ENCODE data around the gene CCDC137. TPM values are rescaled to one million over a fixed set of nuclear protein-coding genes. Genes with fewer than 3 reads are reported as not detected.

The CCDC137 gene
- total and polyA plus RNA-seq, 2 donors (not counting 3 experiments of a cell fraction or from before 2014, with no cell fraction given): 12.9 to 32.2 TPM

GRCh38 chr17:81635431-81635830, 31.1 kb upstream of the CCDC137 start:
- no TSS peak for BruUV-seq (replicated peaks)
- Histone ChIP-seq H3K27ac (ENCODE audit: insufficient read depth, low read depth, low read length) (no peak overlapping the region), H3K36me3 (ENCODE audit: control insufficient read depth in 2 of 2, extremely low read depth in 1 of 2, insufficient read depth in 2 of 2, low read length in 2 of 2) (no peaks in the 10 kb centered on the region), H3K79me2 (ENCODE audit: control insufficient read depth, insufficient read depth, low read length) (peaks cover 57% of the 10 kb centered on the region), H3K4me3 (replicated peaks in 1 of 3; ENCODE audit: insufficient read depth in 1 of 3, low read depth in 1 of 3, low read length in 3 of 3) (peak overlapping the region in 1 of 3 experiments; percentile 84), H3K4me2 (ENCODE audit: insufficient read depth, low read length) (peak overlapping the region; percentile 89), H3K4me1 (ENCODE audit: control insufficient read depth, extremely low read depth, insufficient read depth, low read length) (peaks cover 11% of the 10 kb centered on the region), H4K20me1 (replicated peaks; ENCODE audit: control insufficient read depth, extremely low read depth, insufficient read depth, low read length) (peaks cover 6% of the 10 kb centered on the region), H3K9ac (replicated peaks; ENCODE audit: extremely low read depth, insufficient read depth, low read length) (no peak overlapping the region), H3K9me1 (replicated peaks; ENCODE audit: control insufficient read depth, extremely low read depth, insufficient read depth, low read length) (no peaks in the 10 kb centered on the region), H3K27me3 (ENCODE audit: control insufficient read depth in 2 of 2, insufficient read depth in 2 of 2, low read length in 2 of 2) (no peaks in the 10 kb centered on the region), H2AFZ (ENCODE audit: low read depth, low read length) (no peak overlapping the region), H3K9me3 (replicated peaks; ENCODE audit: control insufficient read depth, insufficient read depth, low read length) (no peaks in the 10 kb centered on the region)
- dilution Hi-C loops (cut with MboI; ENCODE audit: extremely low pct_ligation_motif_present, low sequenced_read_pairs): no loop called here
- ChIA-PET CTCF (no interaction called here), POLR2A (no interaction called here)
- TF ChIP-seq MYC (IDR thresholded peaks at IDR 0.05; ENCODE audit: low read depth, low read length): no peak
- intact Hi-C loops (cut with micrococcal nuclease): no loop called here
- DNase-seq (ENCODE audit: low read depth, low spot score): no peak
- no peak for FAIRE-seq

GRCh38 chr17:81635973-81636504, 30.5 kb upstream of the CCDC137 start:
- Histone ChIP-seq H3K4me2 (ENCODE audit: insufficient read depth, low read length) (peak overlapping the region; percentile 89), H3K27me3 (ENCODE audit: control insufficient read depth in 2 of 2, insufficient read depth in 2 of 2, low read length in 2 of 2) (no peaks in the 10 kb centered on the region), H3K36me3 (ENCODE audit: control insufficient read depth in 2 of 2, extremely low read depth in 1 of 2, insufficient read depth in 2 of 2, low read length in 2 of 2) (no peaks in the 10 kb centered on the region), H3K79me2 (ENCODE audit: control insufficient read depth, insufficient read depth, low read length) (peaks cover 53% of the 10 kb centered on the region), H3K9me3 (replicated peaks; ENCODE audit: control insufficient read depth, insufficient read depth, low read length) (no peaks in the 10 kb centered on the region), H3K4me3 (replicated peaks in 1 of 3; ENCODE audit: insufficient read depth in 1 of 3, low read depth in 1 of 3, low read length in 3 of 3) (peak overlapping the region; percentile 70 to 91 (median 84)), H3K9me1 (replicated peaks; ENCODE audit: control insufficient read depth, extremely low read depth, insufficient read depth, low read length) (no peaks in the 10 kb centered on the region), H2AFZ (ENCODE audit: low read depth, low read length) (no peak overlapping the region), H3K4me1 (ENCODE audit: control insufficient read depth, extremely low read depth, insufficient read depth, low read length) (peaks cover 11% of the 10 kb centered on the region), H3K27ac (ENCODE audit: insufficient read depth, low read depth, low read length) (peak overlapping the region; percentile 75), H3K9ac (replicated peaks; ENCODE audit: extremely low read depth, insufficient read depth, low read length) (peak overlapping the region; percentile 93), H4K20me1 (replicated peaks; ENCODE audit: control insufficient read depth, extremely low read depth, insufficient read depth, low read length) (peaks cover 6% of the 10 kb centered on the region)
- DNase-seq (ENCODE audit: low read depth, low spot score) (no peak), FAIRE-seq (peak; percentile 83)
- POLR2A ChIA-PET: interaction anchor here (0.9 kb wide), 1 partner anchor 20 kb away, joined by 4 read pairs; the partner anchor contains the start of gene PDE6G
- intact Hi-C loops (cut with micrococcal nuclease) (loop anchor here (2.0 kb wide), 1 partner anchor 31 kb away; the partner anchor contains the start of genes CCDC137 and OXLD1), dilution Hi-C loops (cut with MboI; ENCODE audit: extremely low pct_ligation_motif_present, low sequenced_read_pairs) (no loop called here)
- BruUV-seq (replicated peaks): TSS peak; percentile 42
- CTCF ChIA-PET: interaction anchor here (1.0 to 1.1 kb wide), 2 partner anchors 12 to 29 kb away, joined by 3 to 4 read pairs; no protein-coding TSS in a partner anchor
- no peak for TF ChIP-seq MYC (IDR thresholded peaks at IDR 0.05; ENCODE audit: low read depth, low read length)
- TF ChIP-seq POLR2A (IDR thresholded peaks at IDR 0.05; ENCODE audit: low read depth, low read length): no peak
- no peak for TF ChIP-seq EZH2 (IDR thresholded peaks at IDR 0.05; ENCODE audit: borderline replicate concordance, low read depth, low read length, severe bottlenecking)
- TF ChIP-seq GATA2 (IDR thresholded peaks at IDR 0.05; ENCODE audit: insufficient read depth, insufficient read length, low read depth, low read length): no peak
- no peak for TF ChIP-seq MAX (IDR thresholded peaks at IDR 0.05; ENCODE audit: insufficient read depth, insufficient read length)
- no peak for TF ChIP-seq FOS (IDR thresholded peaks at IDR 0.05; ENCODE audit: borderline replicate concordance, insufficient read depth, low read length)
- TF ChIP-seq CTCF (IDR thresholded peaks at IDR 0.05; ENCODE audit: extremely low read depth in 1 of 2, insufficient read depth in 1 of 2, low read depth in 1 of 2, low read length in 2 of 2): no peak
- no peak for TF ChIP-seq POLR2AphosphoS5 (IDR thresholded peaks at IDR 0.05; ENCODE audit: insufficient read depth, low read depth, low read length)
- TF ChIP-seq JUN (IDR thresholded peaks at IDR 0.05; ENCODE audit: borderline replicate concordance, insufficient read depth, insufficient read length, low read depth): no peak
